GM13977 (cell line): ENCODE results near the gene ITGB3.

Experiments used
- DNase-seq: peaks from one replicate; pipeline ENCODE4 v3.0.0; 2012; ENCODE audit warnings: low spot score
- in situ Hi-C: fragments of 300-500 bp; cut with MboI; formaldehyde crosslinking; loops from one replicate; pipeline ENCODE4 v1.12.0; 2022; ENCODE audit warnings: low sequenced_read_pairs, low pct_unique_long_range_greater_than_20kb, mixed read lengths, inconsistent platforms; ENCODE audit not compliant: unreplicated experiment
- TF ChIP-seq, protein P1 (sequence below): IDR thresholded peaks from 2 replicates; pipeline ENCODE4 v1.5.1; 2012; ENCODE audit warnings: mild to moderate bottlenecking, control low read depth; ENCODE audit not compliant: insufficient read depth; ENCODE audit errors: extremely low read depth, missing control alignments

The ITGB3 gene

GRCh38 chr17:47279062-47279801 is 25.6 kb downstream of the ITGB3 start:
- TF ChIP-seq, protein P1, sequence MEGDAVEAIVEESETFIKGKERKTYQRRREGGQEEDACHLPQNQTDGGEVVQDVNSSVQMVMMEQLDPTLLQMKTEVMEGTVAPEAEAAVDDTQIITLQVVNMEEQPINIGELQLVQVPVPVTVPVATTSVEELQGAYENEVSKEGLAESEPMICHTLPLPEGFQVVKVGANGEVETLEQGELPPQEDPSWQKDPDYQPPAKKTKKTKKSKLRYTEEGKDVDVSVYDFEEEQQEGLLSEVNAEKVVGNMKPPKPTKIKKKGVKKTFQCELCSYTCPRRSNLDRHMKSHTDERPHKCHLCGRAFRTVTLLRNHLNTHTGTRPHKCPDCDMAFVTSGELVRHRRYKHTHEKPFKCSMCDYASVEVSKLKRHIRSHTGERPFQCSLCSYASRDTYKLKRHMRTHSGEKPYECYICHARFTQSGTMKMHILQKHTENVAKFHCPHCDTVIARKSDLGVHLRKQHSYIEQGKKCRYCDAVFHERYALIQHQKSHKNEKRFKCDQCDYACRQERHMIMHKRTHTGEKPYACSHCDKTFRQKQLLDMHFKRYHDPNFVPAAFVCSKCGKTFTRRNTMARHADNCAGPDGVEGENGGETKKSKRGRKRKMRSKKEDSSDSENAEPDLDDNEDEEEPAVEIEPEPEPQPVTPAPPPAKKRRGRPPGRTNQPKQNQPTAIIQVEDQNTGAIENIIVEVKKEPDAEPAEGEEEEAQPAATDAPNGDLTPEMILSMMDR, result no peak
- in situ Hi-C loops, result no loop called here
- peak; percentile 76 for DNase-seq

GRCh38 chr17:47280072-47280811 is 26.6 kb downstream of the ITGB3 start:
- in situ Hi-C loops, result no loop called here
- TF ChIP-seq, protein P1, result no peak
- no peak for DNase-seq

GRCh38 chr17:47281216-47281615 is 27.6 kb downstream of the ITGB3 start:
- no peak for DNase-seq
- TF ChIP-seq, protein P1, result no peak
- in situ Hi-C loops, result no loop called here

DNA sequence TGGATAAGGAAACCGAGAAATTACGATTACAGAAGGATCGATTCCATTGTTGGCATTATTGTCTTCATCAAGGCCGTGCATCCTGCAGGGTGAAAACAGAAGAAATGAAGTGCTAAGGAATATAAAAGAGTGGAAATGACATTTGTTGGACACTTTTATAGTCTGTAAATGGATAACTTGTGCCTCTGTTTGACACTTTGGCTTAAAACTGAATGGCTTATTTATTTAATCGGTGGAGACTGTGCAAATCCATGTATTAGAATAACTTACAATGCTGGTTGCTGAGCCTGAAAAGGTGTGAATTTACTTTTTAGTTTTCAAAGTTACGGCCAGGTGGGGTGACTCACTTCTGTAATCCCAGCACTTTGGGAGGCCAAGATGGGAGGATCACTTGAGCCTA is 31.4 kb downstream of the ITGB3 start:
- in situ Hi-C loops, result no loop called here
- DNase-seq, result no peak
- TF ChIP-seq, protein P1, result no peak

- DNase-seq, result peak; percentile 73
- in situ Hi-C loops, result no loop called here
- TF ChIP-seq, protein P1, result no peak
Measured at GRCh38 chr17:47286198-47286914, 32.7 kb downstream of the ITGB3 start.

- DNase-seq, result no peak
- in situ Hi-C loops, result no loop called here
- TF ChIP-seq, protein P1, result peak; percentile 32
Measured at GRCh38 chr17:47287068-47287467, 33.4 kb downstream of the ITGB3 start.
